Adrenal gland (tissue), 5 donors: ENCODE data around the gene FRAT1.

Experiments used
- POLR2A ChIP-seq, 2 donors: fragments of 450-650 bp; IDR thresholded peaks; one replicate each; pipeline ENCODE4 v1.6.1; 2017; ENCODE audit warnings: antibody characterized with exemption in 2 of 2, mild to moderate bottlenecking in 2 of 2, moderate library complexity in 1 of 2
- TF ChIP-seq, protein P1 (sequence below), 6 experiments: fragments of 450-650 bp in 4 of 6; fragments of 200-600 bp in 2 of 6; sonication (generic) in 1 of 6; IDR thresholded peaks; 1 replicate in 5 of 6; 2 replicates in 1 of 6; pipeline versions ENCODE4 v1.5.1 to v1.8.0; 2016 to 2021; ENCODE audit warnings: antibody characterized with exemption in 6 of 6, mild to moderate bottlenecking in 2 of 6, moderate library complexity in 1 of 6
- donor health status: DM: no; HTN: no; CAD: no.

- TF ChIP-seq POLR2A (IDR thresholded peaks at IDR 0.05) = no peak
- TF ChIP-seq, protein P1, sequence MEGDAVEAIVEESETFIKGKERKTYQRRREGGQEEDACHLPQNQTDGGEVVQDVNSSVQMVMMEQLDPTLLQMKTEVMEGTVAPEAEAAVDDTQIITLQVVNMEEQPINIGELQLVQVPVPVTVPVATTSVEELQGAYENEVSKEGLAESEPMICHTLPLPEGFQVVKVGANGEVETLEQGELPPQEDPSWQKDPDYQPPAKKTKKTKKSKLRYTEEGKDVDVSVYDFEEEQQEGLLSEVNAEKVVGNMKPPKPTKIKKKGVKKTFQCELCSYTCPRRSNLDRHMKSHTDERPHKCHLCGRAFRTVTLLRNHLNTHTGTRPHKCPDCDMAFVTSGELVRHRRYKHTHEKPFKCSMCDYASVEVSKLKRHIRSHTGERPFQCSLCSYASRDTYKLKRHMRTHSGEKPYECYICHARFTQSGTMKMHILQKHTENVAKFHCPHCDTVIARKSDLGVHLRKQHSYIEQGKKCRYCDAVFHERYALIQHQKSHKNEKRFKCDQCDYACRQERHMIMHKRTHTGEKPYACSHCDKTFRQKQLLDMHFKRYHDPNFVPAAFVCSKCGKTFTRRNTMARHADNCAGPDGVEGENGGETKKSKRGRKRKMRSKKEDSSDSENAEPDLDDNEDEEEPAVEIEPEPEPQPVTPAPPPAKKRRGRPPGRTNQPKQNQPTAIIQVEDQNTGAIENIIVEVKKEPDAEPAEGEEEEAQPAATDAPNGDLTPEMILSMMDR (IDR thresholded peaks at IDR 0.05) = no peak
These were observed 39.3 kb downstream of the FRAT1 start for GRCh38 chr10:97358349-97358748.
